ENCODE data around the gene KIF16B. TPM values are rescaled to one million over a fixed set of nuclear protein-coding genes. Genes with fewer than 3 reads are reported as not detected.
"Not testable (repeated sequence)": the region's sequence is repeated elsewhere in the genome, so short reads cannot be mapped to it uniquely, and the experiment has no call there.

KIF16B gene
- total RNA-seq, 4 donors from 2014 or later, result 70.5 to 169 (median 80.2) TPM

GRCh38 chr20:16526433-16527380 is 46.5 kb downstream of the KIF16B start:
- Histone ChIP-seq H3K36me3 (peaks cover 0 to 14% (median 0%) of the 10 kb centered on the region in 3 donors), H3K27me3 (no peaks in the 10 kb centered on the region), H3K4me1 (peaks cover 0 to 28% (median 0%) of the 10 kb centered on the region in 4 donors), H3K4me3 (no peak overlapping the region), H3K27ac (no peak overlapping the region), H3K9me3 (no peaks in the 10 kb centered on the region)
- no peak for DNase-seq
- TF ChIP-seq, protein P1, sequence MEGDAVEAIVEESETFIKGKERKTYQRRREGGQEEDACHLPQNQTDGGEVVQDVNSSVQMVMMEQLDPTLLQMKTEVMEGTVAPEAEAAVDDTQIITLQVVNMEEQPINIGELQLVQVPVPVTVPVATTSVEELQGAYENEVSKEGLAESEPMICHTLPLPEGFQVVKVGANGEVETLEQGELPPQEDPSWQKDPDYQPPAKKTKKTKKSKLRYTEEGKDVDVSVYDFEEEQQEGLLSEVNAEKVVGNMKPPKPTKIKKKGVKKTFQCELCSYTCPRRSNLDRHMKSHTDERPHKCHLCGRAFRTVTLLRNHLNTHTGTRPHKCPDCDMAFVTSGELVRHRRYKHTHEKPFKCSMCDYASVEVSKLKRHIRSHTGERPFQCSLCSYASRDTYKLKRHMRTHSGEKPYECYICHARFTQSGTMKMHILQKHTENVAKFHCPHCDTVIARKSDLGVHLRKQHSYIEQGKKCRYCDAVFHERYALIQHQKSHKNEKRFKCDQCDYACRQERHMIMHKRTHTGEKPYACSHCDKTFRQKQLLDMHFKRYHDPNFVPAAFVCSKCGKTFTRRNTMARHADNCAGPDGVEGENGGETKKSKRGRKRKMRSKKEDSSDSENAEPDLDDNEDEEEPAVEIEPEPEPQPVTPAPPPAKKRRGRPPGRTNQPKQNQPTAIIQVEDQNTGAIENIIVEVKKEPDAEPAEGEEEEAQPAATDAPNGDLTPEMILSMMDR (IDR thresholded peaks at IDR 0.05), result no peak
- TF ChIP-seq POLR2A (IDR thresholded peaks at IDR 0.05), result no peak

DNA sequence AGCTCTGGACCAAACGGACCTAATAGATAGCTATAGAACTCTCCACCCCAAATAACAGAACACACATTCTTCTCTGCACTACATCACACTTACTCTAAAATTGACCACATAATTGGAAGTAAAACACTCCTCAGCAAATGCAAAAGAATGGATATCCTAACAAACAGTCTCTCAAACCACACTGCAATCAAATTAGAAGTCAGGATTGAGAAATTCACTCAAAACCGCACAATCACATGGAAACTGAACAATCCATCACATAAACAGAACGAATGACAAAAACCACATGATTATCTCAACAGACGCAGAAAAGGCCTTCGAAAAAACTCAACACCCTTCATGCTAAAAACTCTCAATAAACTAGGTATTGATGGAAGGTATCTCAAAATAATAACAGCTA is 50.6 kb downstream of the KIF16B start:
- not testable (repeated sequence) for DNase-seq, H3K9me3 ChIP-seq, H3K27me3 ChIP-seq, H3K4me3 ChIP-seq, H3K27ac ChIP-seq, H3K4me1 ChIP-seq
- peaks cover 0 to 25% (median 0%) of the 10 kb centered on the region in 3 donors for H3K36me3 ChIP-seq

GRCh38 chr20:16520154-16520553 is 53.1 kb downstream of the KIF16B start:
- Histone ChIP-seq H3K27ac (no peak overlapping the region), H3K4me3 (no peak overlapping the region), H3K27me3 (no peaks in the 10 kb centered on the region), H3K36me3 (peaks cover 0 to 19% (median 0%) of the 10 kb centered on the region in 3 donors), H3K9me3 (no peaks in the 10 kb centered on the region), H3K4me1 (no peaks in the 10 kb centered on the region)
- DNase-seq, result no peak
- TF ChIP-seq POLR2A (IDR thresholded peaks at IDR 0.05), result no peak
- TF ChIP-seq, protein P1 (IDR thresholded peaks at IDR 0.05), result no peak

DNA sequence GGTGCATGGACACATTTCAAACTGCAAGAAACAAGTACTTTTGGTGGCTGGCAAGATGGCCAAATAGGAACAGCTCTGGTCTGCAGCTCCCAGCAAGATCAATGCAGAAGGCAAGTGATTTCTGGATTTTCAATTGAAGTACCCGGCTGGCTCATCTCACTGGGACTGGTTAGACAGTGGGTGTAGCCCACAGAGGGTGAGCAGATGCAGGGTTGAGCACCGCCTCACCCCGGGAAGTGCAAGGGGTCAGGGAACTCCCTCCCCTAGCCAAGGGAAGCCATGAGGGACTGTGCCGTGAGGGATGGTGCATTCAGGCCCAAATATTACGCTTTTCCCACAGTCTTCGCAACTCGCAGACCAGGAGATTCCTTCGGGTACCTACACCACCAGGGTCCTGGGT is 53.6 kb downstream of the KIF16B start:
- H3K4me3 ChIP-seq, H3K9me3 ChIP-seq, H3K27me3 ChIP-seq, H3K4me1 ChIP-seq, H3K27ac ChIP-seq, DNase-seq: not testable (repeated sequence)
- peaks cover 0 to 14% (median 0%) of the 10 kb centered on the region in 3 donors for H3K36me3 ChIP-seq

GRCh38 chr20:16518784-16519084 is 54.5 kb downstream of the KIF16B start:
- Histone ChIP-seq H3K27me3 (no peaks in the 10 kb centered on the region), H3K4me3 (no peak overlapping the region), H3K27ac (no peak overlapping the region), H3K4me1 (no peaks in the 10 kb centered on the region), H3K9me3 (no peaks in the 10 kb centered on the region), H3K36me3 (peaks cover 0 to 10% (median 0%) of the 10 kb centered on the region in 3 donors)
- DNase-seq, result no peak
- TF ChIP-seq, protein P1 (IDR thresholded peaks at IDR 0.05), result no peak
- TF ChIP-seq POLR2A (IDR thresholded peaks at IDR 0.05), result no peak

DNA sequence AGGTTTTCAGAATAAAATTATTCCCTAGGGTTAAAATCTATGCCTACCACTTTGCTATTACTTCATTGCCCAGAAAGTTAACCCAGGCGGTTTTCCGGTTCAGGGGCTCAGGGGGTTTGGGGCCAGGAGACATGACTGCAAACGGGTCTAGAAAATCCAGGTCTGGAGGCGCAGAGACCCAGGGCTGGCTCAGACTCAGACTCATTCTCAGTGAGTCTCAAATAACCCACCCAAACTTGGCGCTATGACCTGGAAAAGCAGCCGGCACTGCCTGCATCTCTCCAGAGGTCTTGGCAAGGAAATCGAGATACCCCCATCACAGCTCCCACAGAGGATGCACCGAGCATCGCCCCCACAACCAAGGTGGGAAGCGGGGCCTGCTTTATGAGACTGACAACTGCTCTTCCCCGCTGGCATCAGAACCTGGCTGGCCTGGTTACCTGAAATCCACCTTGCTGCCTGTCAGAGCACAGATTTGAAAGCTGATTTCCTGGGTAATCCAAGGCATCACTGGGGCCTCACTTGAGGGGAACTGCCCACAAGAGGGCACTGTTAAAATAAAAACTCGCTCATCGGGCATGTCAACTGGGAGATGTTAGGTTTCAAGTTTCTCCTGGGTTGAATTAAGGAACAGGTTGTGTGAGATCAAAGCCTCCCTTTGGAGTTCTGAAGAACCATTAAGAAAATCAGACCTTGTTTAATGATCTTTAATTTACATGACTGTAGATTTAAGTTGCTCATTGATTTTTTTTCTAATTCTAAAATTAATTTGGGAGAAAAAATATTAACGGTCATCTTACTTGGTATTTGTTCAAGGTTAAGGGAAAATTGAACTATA is 55.1 kb downstream of the KIF16B start:
- Histone ChIP-seq H3K9me3 (no peaks in the 10 kb centered on the region), H3K4me1 (no peaks in the 10 kb centered on the region), H3K27me3 (no peaks in the 10 kb centered on the region), H3K27ac (no peak overlapping the region), H3K36me3 (peaks cover 0 to 12% (median 0%) of the 10 kb centered on the region in 3 donors), H3K4me3 (no peak overlapping the region)
- peak in 1 of 3 donors; percentile 70 for DNase-seq
- TF ChIP-seq, protein P1 (IDR thresholded peaks at IDR 0.05), result peak in 4 of 6 experiments; percentile 46 to 72 (median 61)
- TF ChIP-seq POLR2A (IDR thresholded peaks at IDR 0.05), result no peak
